NB4 (cell line): ENCODE measurements around the gene NCSTN.

ENCODE experiments used
- MYC ChIP-seq: IDR thresholded peaks from 2 replicates; pipeline ENCODE4 v1.6.1; 2011; ENCODE audit warnings: low read depth, low read length
- POLR2A ChIP-seq: IDR thresholded peaks from 2 replicates; pipeline ENCODE4 v1.6.1; 2011; ENCODE audit warnings: mild to moderate bottlenecking; ENCODE audit not compliant: insufficient read length; ENCODE audit errors: extremely low read depth
- TF ChIP-seq, protein P1 (sequence below): IDR thresholded peaks from one replicate; pipeline ENCODE4 v1.5.1; 2012; ENCODE audit warnings: low read depth, low read length
- TF ChIP-seq, protein P2 (sequence below): IDR thresholded peaks from 2 replicates; pipeline ENCODE4 v1.6.1; 2011; ENCODE audit warnings: low read depth, low read length

DNA sequence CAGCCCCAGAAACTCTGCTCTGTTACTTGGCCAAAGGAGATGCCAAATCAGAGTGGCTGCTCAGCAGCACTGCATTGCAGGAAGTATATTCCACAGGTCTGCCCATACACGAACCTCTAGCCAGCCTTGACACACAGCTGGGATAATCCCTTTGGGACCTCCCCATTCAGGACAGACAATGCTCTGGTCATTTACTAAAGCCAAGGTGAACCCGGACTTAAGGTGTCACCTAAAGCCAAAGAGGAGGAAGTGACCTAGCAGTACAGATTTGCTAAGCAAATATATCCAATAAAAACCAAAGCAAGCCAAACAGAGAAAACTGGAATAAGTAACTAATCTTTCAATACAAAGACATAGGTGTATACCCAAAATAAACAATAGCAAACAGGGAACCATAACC is 27.8 kb upstream of the NCSTN start:
- TF ChIP-seq, protein P1, sequence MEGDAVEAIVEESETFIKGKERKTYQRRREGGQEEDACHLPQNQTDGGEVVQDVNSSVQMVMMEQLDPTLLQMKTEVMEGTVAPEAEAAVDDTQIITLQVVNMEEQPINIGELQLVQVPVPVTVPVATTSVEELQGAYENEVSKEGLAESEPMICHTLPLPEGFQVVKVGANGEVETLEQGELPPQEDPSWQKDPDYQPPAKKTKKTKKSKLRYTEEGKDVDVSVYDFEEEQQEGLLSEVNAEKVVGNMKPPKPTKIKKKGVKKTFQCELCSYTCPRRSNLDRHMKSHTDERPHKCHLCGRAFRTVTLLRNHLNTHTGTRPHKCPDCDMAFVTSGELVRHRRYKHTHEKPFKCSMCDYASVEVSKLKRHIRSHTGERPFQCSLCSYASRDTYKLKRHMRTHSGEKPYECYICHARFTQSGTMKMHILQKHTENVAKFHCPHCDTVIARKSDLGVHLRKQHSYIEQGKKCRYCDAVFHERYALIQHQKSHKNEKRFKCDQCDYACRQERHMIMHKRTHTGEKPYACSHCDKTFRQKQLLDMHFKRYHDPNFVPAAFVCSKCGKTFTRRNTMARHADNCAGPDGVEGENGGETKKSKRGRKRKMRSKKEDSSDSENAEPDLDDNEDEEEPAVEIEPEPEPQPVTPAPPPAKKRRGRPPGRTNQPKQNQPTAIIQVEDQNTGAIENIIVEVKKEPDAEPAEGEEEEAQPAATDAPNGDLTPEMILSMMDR = no peak
- TF ChIP-seq, protein P2, sequence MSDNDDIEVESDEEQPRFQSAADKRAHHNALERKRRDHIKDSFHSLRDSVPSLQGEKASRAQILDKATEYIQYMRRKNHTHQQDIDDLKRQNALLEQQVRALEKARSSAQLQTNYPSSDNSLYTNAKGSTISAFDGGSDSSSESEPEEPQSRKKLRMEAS = no peak
- TF ChIP-seq POLR2A (no peak), MYC (no peak)
